ENCODE measurements around the gene PKP4.

DNA sequence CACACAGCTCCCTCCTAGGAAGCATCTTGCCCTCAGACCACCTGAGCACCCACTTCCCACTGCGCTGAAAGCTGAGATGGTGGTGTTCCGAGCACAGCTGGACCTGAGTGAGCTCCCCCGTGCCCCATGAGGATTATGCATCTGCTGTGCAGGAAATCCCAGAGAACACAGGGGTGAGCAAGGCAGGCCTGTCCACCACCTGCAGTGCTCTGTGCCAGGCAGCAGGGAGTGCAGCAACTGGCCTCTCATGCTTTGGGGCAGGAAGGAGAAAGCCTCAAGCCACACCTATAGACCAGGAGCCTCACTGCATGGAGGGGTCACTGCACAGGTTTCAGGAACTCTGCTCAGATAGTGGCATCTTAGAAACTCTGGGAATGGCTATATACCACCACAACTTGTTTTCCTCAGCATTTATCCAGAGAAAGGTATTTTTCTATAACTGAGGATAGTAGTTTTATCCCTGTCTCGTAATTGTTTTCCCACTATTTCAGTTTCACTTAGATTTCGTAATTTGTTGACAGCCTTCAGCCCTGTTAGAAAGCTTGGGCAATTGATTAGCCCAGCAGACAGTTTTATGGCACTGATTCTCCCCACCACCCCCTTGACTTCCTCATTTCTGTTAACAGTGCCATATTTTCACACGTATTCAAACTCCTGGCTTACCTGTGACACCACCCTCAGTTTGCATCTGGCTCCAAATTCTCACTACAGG lies 194.1 kb downstream of the PKP4 start:
- no peak for TF ChIP-seq POLR2AphosphoS5 (IDR thresholded peaks at IDR 0.05; ENCODE audit: low read depth, low read length)
- TF ChIP-seq, protein P1, sequence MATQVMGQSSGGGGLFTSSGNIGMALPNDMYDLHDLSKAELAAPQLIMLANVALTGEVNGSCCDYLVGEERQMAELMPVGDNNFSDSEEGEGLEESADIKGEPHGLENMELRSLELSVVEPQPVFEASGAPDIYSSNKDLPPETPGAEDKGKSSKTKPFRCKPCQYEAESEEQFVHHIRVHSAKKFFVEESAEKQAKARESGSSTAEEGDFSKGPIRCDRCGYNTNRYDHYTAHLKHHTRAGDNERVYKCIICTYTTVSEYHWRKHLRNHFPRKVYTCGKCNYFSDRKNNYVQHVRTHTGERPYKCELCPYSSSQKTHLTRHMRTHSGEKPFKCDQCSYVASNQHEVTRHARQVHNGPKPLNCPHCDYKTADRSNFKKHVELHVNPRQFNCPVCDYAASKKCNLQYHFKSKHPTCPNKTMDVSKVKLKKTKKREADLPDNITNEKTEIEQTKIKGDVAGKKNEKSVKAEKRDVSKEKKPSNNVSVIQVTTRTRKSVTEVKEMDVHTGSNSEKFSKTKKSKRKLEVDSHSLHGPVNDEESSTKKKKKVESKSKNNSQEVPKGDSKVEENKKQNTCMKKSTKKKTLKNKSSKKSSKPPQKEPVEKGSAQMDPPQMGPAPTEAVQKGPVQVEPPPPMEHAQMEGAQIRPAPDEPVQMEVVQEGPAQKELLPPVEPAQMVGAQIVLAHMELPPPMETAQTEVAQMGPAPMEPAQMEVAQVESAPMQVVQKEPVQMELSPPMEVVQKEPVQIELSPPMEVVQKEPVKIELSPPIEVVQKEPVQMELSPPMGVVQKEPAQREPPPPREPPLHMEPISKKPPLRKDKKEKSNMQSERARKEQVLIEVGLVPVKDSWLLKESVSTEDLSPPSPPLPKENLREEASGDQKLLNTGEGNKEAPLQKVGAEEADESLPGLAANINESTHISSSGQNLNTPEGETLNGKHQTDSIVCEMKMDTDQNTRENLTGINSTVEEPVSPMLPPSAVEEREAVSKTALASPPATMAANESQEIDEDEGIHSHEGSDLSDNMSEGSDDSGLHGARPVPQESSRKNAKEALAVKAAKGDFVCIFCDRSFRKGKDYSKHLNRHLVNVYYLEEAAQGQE (IDR thresholded peaks at IDR 0.05; ENCODE audit: insufficient read depth in 1 of 2, low read depth in 2 of 2, low read length in 2 of 2): no peak
- TF ChIP-seq TAF1 (IDR thresholded peaks at IDR 0.05; ENCODE audit: borderline replicate concordance, insufficient read depth, low read length): no peak
- TF ChIP-seq SIN3A (IDR thresholded peaks at IDR 0.05; ENCODE audit: borderline replicate concordance, insufficient read depth, low read length): no peak
